NCI-H510A (cell line): ENCODE results near the gene CAMK1D.
"Not testable (repeated sequence)": the region's sequence is repeated elsewhere in the genome, so short reads cannot be mapped to it uniquely, and the experiment has no call there.

Experiments used
- DNase-seq: peaks from one replicate; lab custom pipeline; 2025; lab: John Stamatoyannopoulos, UW

Gene CAMK1D

GRCh38 chr10:12469345-12469744 lies 120.0 kb downstream of the CAMK1D start:
- no peak for DNase-seq

DNA sequence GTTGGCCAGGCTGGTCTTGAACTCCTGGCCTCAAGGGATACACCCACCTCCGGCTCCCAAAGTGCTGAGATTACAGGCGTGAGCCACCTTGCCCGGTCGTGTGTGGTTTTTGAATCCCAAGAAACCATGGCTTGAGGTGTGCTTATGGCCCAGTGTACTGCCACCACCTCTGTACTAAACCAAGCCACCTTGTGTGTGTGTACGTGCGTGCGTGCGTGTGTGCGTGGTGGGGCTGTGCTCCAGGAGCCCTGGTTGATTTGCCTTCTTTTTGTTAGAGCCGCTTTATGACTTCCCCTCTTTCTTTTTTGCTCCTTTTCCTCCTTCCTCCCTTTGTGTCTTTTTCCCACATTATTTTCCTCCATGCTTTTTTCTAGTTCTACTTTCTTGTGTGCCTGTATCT lies 121.4 kb downstream of the CAMK1D start:
- DNase-seq: no peak

DNA sequence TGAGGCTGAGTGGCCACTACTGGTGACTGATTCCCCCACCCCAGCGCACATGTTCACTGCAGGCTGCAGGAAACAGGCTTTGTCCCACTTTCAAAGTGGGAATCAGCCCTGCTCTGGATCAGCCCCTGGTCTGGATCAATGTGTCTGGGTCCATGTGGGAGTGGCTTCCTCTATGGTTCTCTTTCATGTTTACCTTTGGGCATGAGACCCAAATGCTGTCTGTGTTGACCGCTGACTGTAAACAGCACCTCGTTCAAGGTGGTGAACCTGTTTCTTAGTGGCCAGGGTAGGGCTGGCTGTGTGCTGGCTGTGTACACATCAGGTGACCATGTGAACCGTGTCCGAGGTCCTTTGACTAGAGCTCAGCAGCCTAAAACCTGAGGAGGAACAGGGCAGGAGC lies 121.8 kb downstream of the CAMK1D start:
- no peak for DNase-seq

GRCh38 chr10:12473491-12473890 lies 124.1 kb downstream of the CAMK1D start:
- DNase-seq: no peak

DNA sequence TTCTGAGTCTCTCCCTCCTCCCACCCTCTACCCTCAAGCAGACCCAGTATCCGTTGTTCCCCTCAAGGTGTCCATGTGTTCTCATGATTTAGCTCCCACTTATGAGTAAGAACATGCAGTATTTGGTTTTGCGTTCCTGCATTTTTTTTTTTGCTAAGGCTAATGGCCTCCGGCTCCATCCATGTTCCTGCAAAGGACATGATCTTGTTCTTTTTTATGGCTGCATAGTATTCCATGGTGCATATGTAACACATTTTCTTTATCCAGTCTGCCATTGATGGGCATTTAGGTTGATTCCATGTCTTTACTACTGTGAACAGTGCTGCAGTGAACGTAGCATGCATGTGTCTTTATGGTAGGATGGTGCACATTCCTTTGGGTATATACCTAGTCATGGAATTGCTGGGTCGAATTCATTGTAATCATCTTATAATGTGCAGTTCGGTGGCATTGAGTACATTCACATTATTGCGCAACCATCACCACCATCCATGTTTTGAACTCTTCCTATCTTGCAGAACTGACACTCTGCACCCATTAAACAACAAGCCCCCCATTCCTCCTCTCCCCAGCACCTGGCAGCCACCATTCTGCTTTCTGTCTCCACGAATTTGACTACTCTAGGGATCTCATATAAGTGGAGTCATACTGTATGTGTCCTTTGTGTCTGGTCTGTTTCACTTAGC lies 125.5 kb downstream of the CAMK1D start:
- DNase-seq: no peak

- DNase-seq: no peak
Observed at GRCh38 chr10:12476656-12477055, 127.3 kb downstream of the CAMK1D start.

DNA sequence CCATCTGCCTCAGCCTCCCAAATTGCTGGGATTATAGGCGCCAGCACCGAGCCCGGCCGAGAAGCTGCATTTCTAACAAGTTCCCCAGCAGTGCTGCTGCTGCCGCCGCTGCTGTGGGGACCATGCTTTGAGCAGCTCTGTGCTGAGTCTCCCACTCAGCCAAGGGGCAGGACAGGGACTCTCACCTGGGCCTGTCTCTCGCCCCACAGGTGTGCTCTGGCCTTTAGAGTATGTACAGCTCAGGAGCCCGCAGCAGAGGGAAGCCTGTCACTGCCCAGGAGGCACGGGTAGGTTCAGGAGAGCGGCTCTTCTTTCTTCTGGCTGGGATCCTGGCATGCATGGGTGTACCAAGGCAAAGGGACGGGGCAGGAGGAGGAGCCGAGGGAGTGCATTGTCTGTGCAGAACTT lies 130.1 kb downstream of the CAMK1D start:
- no peak for DNase-seq

DNA sequence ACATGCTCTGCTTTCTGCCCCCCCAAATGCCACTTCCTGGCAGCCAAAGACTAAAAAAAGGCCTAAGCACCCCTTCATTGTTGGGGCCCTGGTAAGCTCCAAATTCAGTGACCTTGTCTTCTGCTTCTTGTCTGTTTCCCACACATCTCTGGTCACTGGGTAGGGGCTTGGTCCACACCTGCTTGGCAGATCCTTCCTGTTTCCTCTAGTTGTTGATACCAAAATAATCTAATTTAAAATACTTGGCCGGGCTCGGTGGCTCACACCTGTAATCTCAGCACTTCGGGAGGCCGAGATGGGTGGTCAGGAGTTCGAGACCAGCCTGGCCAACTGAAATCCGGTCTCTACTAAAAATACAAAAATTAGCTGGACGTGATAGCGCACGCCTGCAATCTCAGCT lies 130.6 kb downstream of the CAMK1D start:
- no peak for DNase-seq

DNA sequence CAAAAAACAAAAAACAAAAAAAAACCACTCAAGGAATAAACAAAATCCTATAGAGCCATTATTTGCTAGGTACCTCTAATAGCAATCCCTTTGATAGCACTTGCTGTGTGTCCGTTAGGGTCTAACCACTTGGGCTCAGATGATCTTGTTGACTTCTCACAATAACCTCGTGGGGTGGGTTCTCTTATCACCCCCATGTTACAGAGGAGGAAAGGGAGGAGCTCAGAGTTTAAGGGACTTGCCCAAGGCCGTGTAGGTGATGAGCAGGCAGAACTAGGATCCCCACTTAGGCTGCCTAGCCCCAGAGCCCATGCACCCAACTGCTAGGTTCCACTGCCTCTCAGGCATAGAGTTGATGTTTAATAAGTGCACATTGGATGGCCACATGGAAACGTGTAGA lies 131.1 kb downstream of the CAMK1D start:
- no peak for DNase-seq

- DNase-seq: no peak
Observed at GRCh38 chr10:12481924-12482323, 132.6 kb downstream of the CAMK1D start.

DNA sequence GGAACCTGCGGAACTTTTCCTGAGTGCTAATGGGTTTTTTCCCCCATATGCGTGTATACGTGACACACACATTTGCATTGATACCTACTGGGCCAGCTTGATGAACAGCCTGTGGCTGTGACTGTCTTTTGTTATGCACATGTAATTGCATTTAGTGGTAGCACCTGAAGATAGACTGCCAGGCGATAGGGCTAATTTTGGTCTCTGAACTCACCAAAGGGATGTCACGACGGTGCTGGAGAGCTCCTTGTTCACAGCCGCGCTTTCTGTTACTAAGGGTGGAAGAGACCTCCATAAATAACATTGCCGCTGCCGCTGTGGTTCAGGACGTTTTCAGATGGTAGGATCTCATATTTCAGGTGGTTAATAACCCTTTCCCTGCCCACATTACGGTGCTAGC lies 133.2 kb downstream of the CAMK1D start:
- DNase-seq: no peak

DNA sequence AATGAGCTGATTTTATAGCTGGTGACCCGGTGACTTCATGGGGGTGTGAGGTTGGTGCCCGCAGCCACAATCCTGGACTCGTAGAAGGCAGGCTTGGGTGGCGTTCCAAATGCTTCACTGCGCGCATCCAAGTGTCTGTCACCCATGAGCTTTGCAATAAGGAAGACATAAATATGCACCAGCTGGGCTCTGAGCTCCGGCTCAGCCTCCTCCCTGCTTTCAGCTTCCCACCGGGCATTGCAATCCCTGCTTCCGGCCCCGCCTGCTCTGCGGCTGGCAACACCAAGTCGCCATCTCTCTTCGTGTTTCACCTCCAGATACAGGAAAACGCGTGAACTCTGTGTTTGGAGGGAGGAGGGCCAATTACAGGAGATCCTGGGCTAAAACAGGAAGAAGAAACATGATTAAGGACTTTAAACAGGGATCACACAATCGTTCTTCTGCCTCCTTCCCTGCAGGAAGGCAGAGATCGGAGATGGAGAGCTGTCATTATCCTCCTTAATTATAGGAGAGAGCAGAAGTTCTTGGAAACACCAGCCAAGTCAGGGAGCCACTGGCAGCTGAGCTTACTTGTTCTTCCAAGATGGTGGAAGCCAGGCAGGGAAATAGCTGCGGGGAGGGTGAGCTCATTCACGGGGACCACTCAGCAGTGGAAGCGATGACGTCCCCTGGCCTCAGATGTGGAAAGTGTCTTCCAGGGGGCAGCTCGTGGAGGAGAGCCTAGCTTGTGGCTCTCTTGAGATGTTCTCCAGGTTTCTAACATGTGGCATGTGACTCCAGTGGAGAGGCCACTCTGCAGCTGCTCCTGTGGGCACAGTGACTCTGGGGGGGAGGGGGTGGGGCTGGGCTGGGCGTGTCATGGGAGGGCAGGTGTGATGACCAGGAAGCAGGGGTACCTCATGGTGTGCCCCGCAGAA lies 134.9 kb downstream of the CAMK1D start:
- peak; percentile 54 for DNase-seq

DNA sequence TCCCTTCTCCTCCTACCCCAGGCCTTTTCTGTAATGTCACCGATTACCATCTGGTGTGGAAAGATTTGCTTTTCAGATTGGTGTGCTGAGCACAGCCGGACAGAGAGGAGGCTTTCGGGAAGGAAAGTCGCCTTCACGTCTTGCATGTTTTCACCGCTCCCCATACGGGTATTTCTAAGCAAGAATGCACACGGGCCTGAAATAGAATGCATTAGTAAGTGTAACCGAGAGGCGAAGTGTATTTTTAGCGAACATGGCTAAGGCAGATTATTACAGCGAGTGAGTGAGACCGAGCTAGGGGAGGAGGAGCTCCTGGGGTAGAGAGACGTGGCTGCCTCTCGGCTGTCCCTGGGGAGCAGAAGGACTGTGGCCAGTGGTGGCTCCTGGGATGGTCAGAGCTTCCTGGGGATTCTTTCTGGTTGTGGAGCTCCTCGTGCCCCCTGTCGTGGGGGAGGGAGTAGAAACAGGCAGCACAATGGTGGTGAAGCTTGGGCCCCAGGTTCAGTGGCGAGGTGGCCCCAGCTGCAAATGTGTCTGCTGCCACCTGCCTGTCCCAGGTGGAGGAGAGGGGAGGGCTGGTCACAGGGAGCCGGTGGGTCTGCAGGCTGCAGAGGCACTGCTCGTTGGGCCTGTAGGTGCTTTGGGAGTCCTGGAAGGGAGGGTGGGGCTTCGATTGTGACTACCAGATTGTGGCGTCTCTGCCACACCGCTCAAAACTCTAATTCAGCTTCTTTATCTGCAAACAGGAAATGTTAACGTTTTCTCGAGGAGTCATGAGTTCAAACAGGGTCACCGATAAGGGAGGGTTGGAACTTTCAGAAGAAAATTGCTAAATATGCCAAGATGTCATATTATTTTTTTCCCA lies 135.8 kb downstream of the CAMK1D start:
- DNase-seq: peak; percentile 52

DNA sequence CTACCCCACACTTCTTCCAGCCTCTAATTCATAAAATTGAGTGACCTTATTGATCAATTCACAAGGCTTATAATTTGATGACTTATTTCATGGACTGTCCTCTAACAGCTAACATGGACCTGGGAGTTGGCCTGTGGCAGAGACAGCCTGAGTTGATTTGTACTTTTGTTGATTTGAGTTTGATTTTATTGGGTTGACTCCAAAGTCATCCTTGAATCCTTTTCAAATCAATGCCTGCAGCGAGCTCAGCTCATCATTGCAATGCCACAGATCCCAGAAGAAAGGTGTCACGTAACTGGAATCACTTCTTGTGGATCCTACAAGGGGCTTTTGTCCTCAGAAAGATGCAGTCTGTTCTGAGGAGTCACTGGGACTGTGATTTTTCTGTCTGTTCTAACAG lies 138.0 kb downstream of the CAMK1D start:
- DNase-seq: no peak

- no peak for DNase-seq
Observed at GRCh38 chr10:12488626-12489025, 139.3 kb downstream of the CAMK1D start.

GRCh38 chr10:12489357-12489756 lies 140.0 kb downstream of the CAMK1D start:
- no peak for DNase-seq

DNA sequence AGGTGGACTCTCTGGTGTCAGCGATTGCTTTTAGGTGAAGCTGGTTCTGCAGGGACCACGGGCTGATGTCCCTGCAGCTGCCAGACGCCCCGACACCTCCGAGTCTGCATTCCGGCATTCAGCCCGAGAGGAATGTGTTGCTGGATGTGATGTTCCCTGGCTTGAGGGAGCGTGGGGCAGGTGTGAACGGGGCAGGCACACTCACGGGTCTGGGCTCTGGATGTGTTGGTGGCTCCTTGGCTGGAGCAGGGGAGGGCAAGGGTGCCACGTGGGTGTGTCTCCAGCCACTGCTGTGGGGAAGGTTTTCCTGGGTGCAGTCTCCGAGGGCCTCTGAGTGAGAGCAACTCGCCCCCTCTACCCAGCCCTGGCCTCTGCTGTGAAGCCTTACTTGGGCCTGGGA lies 140.5 kb downstream of the CAMK1D start:
- no peak for DNase-seq

DNA sequence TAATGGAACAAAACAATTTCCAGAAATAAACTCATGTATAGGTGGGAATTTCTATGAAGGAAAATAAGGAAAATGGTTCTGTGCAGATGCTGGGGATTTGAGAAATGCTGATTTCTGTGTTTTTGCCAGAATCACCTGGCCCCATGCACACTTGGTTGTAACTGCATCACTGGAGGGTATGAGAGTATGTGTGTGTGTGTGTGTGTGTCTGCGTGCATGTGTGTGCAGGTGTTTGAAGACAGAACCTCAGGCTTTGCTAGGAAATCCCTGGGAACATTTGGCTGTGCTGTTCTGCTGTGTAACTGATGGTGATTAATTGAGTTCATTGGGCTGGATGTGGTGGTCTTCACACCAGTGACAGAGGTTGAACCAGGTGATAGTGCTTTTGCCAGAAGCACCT lies 141.6 kb downstream of the CAMK1D start:
- no peak for DNase-seq

GRCh38 chr10:12491491-12491890 lies 142.1 kb downstream of the CAMK1D start:
- DNase-seq: no peak

DNA sequence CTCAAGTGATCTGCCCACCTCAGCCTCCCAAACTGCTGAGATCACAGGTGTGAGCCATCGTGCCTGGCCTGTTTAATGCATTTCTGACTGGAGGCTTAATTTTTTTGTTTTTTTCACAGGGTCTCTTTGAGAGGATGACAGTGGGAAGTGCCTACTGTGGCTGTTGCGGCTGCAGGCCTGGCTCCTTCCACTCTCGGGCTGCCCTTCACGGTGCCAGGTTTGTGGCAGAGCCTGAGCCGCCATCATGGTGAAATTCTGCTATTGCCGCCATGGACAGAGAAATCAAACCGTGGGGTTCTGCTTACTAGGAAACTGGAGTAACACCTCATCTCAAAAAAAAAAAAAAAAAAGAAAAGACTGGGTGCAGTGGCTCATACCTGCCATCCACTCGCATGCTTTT lies 142.7 kb downstream of the CAMK1D start:
- DNase-seq: no peak

DNA sequence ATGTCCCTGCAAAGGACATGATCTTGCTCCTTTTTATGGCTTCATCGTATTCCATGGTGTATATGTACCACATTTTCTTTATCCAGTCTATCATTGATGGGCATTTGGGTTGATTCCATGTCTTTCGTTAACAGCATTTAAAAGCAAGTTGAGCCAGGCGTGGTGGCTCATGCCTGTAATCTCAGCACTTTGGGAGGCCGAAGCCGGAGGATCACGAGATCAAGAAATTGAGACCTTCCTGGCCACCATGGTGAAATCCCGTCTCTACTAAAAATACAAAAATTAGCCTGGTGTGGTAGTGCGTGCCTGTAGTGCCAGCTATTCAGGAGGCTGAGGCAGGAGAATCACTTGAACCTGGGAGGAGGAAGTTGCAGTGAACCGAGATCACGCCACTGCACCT lies 147.7 kb downstream of the CAMK1D start:
- not testable (repeated sequence) for DNase-seq
